Measurements from ENCODE around the gene FAF2.

The FAF2 gene

GRCh38 chr5:176499273-176499672 is 51.1 kb downstream of the FAF2 start:
- peak overlapping the region; percentile 32 for H3K27ac Mint-ChIP-seq

GRCh38 chr5:176500511-176500910 is 52.3 kb downstream of the FAF2 start:
- DNase-seq (ENCODE audit: low spot score in 2 of 2) (no peak), ATAC-seq (no peak)
- H3K27ac Mint-ChIP-seq: peak overlapping the region; percentile 32
- H3K4me3 Mint-ChIP-seq: no peak overlapping the region
- no peaks in the 10 kb centered on the region for H3K4me1 Mint-ChIP-seq
- no peaks in the 10 kb centered on the region for H3K9me3 Mint-ChIP-seq
- H3K36me3 Mint-ChIP-seq: peaks cover 100% of the 10 kb centered on the region

More at GRCh38 chr5:176499273-176499672, 51.1 kb downstream of the FAF2 start:
- no peak overlapping the region for H3K4me3 Mint-ChIP-seq
- H3K4me1 Mint-ChIP-seq: no peaks in the 10 kb centered on the region
- peaks cover 100% of the 10 kb centered on the region for H3K36me3 Mint-ChIP-seq
- H3K9me3 Mint-ChIP-seq: no peaks in the 10 kb centered on the region
- no peak for ATAC-seq
- no peak for DNase-seq (ENCODE audit: low spot score in 2 of 2)

- no peak overlapping the region for H3K4me3 Mint-ChIP-seq
- H3K36me3 Mint-ChIP-seq: peaks cover 100% of the 10 kb centered on the region
- no peak for DNase-seq (ENCODE audit: low spot score in 2 of 2)
- no peak for ATAC-seq
- no peaks in the 10 kb centered on the region for H3K4me1 Mint-ChIP-seq
- H3K9me3 Mint-ChIP-seq: no peaks in the 10 kb centered on the region
- peak overlapping the region; percentile 37 for H3K27ac Mint-ChIP-seq
Observed at GRCh38 chr5:176501333-176501732, 53.1 kb downstream of the FAF2 start.

GRCh38 chr5:176503496-176503895 is 55.3 kb downstream of the FAF2 start:
- peak overlapping the region; percentile 10 for H3K27ac Mint-ChIP-seq
- H3K36me3 Mint-ChIP-seq: peaks cover 99% of the 10 kb centered on the region
- no peaks in the 10 kb centered on the region for H3K9me3 Mint-ChIP-seq
- H3K4me1 Mint-ChIP-seq: no peaks in the 10 kb centered on the region
- DNase-seq (ENCODE audit: low spot score in 2 of 2) (no peak), ATAC-seq (no peak)
- H3K4me3 Mint-ChIP-seq: no peak overlapping the region

GRCh38 chr5:176507911-176508310 is 59.7 kb downstream of the FAF2 start:
- Mint-ChIP-seq H3K4me1 (no peaks in the 10 kb centered on the region), H3K4me3 (no peak overlapping the region), H3K9me3 (no peaks in the 10 kb centered on the region), H3K27ac (no peak overlapping the region), H3K36me3 (peaks cover 74% of the 10 kb centered on the region)
- no peak for DNase-seq (ENCODE audit: low spot score in 2 of 2)
- no peak for ATAC-seq

- no peak overlapping the region for H3K4me3 Mint-ChIP-seq
- H3K4me1 Mint-ChIP-seq: peaks cover 1% of the 10 kb centered on the region
- peak overlapping the region; percentile 36 for H3K27ac Mint-ChIP-seq
- DNase-seq (ENCODE audit: low spot score in 2 of 2) (no peak), ATAC-seq (no peak)
- peaks cover 67% of the 10 kb centered on the region for H3K36me3 Mint-ChIP-seq
- no peaks in the 10 kb centered on the region for H3K9me3 Mint-ChIP-seq
Observed at GRCh38 chr5:176508603-176509002, 60.4 kb downstream of the FAF2 start.

GRCh38 chr5:176513788-176514187 is 65.6 kb downstream of the FAF2 start:
- Mint-ChIP-seq H3K27ac (no peak overlapping the region), H3K4me3 (no peak overlapping the region), H3K36me3 (peaks cover 18% of the 10 kb centered on the region), H3K9me3 (no peaks in the 10 kb centered on the region), H3K4me1 (peaks cover 16% of the 10 kb centered on the region)
- DNase-seq (ENCODE audit: low spot score in 2 of 2) (no peak), ATAC-seq (no peak)

- DNase-seq (ENCODE audit: low spot score in 2 of 2) (no peak), ATAC-seq (no peak)
- Mint-ChIP-seq H3K4me3 (no peak overlapping the region), H3K9me3 (no peaks in the 10 kb centered on the region), H3K27ac (no peak overlapping the region), H3K36me3 (peaks cover 14% of the 10 kb centered on the region), H3K4me1 (peaks cover 16% of the 10 kb centered on the region)
Observed at GRCh38 chr5:176514244-176514950, 66.2 kb downstream of the FAF2 start.

GRCh38 chr5:176515396-176515795 is 67.2 kb downstream of the FAF2 start:
- peaks cover 21% of the 10 kb centered on the region for H3K4me1 Mint-ChIP-seq
- H3K4me3 Mint-ChIP-seq: no peak overlapping the region
- ATAC-seq (no peak), DNase-seq (ENCODE audit: low spot score in 2 of 2) (no peak)
- H3K9me3 Mint-ChIP-seq: no peaks in the 10 kb centered on the region
- no peak overlapping the region for H3K27ac Mint-ChIP-seq
- peaks cover 6% of the 10 kb centered on the region for H3K36me3 Mint-ChIP-seq

GRCh38 chr5:176517053-176517661 is 69.0 kb downstream of the FAF2 start:
- Mint-ChIP-seq H3K4me3 (no peak overlapping the region), H3K9me3 (no peaks in the 10 kb centered on the region), H3K27ac (peak overlapping the region; percentile 29), H3K36me3 (no peaks in the 10 kb centered on the region), H3K4me1 (peaks cover 27% of the 10 kb centered on the region)
- DNase-seq (ENCODE audit: low spot score in 2 of 2) (no peak), ATAC-seq (peak; percentile 53)

GRCh38 chr5:176519810-176520720 is 71.9 kb downstream of the FAF2 start:
- Mint-ChIP-seq H3K9me3 (no peaks in the 10 kb centered on the region), H3K36me3 (no peaks in the 10 kb centered on the region), H3K27ac (peak overlapping the region; percentile 21), H3K4me3 (no peak overlapping the region), H3K4me1 (peaks cover 28% of the 10 kb centered on the region)
- no peak for ATAC-seq
- no peak for DNase-seq (ENCODE audit: low spot score in 2 of 2)

- no peak for ATAC-seq
- DNase-seq (ENCODE audit: low spot score in 2 of 2): no peak
- H3K4me1 Mint-ChIP-seq: peaks cover 28% of the 10 kb centered on the region
- peak overlapping the region; percentile 21 for H3K27ac Mint-ChIP-seq
- H3K9me3 Mint-ChIP-seq: no peaks in the 10 kb centered on the region
- H3K4me3 Mint-ChIP-seq: no peak overlapping the region
- no peaks in the 10 kb centered on the region for H3K36me3 Mint-ChIP-seq
Observed at GRCh38 chr5:176521286-176521685, 73.1 kb downstream of the FAF2 start.

- Mint-ChIP-seq H3K4me3 (no peak overlapping the region), H3K27ac (no peak overlapping the region), H3K36me3 (no peaks in the 10 kb centered on the region), H3K9me3 (no peaks in the 10 kb centered on the region), H3K4me1 (peaks cover 27% of the 10 kb centered on the region)
- no peak for DNase-seq (ENCODE audit: low spot score in 2 of 2)
- ATAC-seq: no peak
Observed at GRCh38 chr5:176521699-176522263, 73.6 kb downstream of the FAF2 start.

- no peak overlapping the region for H3K27ac Mint-ChIP-seq
- ATAC-seq (no peak), DNase-seq (ENCODE audit: low spot score in 2 of 2) (no peak)
- H3K4me3 Mint-ChIP-seq: no peak overlapping the region
- peaks cover 26% of the 10 kb centered on the region for H3K4me1 Mint-ChIP-seq
- H3K36me3 Mint-ChIP-seq: peaks cover 21% of the 10 kb centered on the region
- no peaks in the 10 kb centered on the region for H3K9me3 Mint-ChIP-seq
Observed at GRCh38 chr5:176524138-176524537, 76.0 kb downstream of the FAF2 start.

- no peak for DNase-seq (ENCODE audit: low spot score in 2 of 2)
- Mint-ChIP-seq H3K36me3 (peaks cover 30% of the 10 kb centered on the region), H3K4me1 (peaks cover 34% of the 10 kb centered on the region), H3K4me3 (no peak overlapping the region), H3K27ac (no peak overlapping the region), H3K9me3 (no peaks in the 10 kb centered on the region)
- no peak for ATAC-seq
Observed at GRCh38 chr5:176524987-176525386, 76.8 kb downstream of the FAF2 start.

Data from stimulated activated effector memory CD8-positive, alpha-beta T cell treated with anti-CD3 and anti-CD28 coated beads, Interleukin-12 subunit alpha, Interleukin-12 subunit beta, amount 100 ng/mL, for 72 hours (primary cell).